PFSK-1 (cell line): ENCODE data around the gene BANF2.

ENCODE experiments used
- FOXP2 ChIP-seq: optimal IDR thresholded peaks from 2 replicates; pipeline ENCODE3; 2011; ENCODE audit warnings: borderline replicate concordance, control low read depth, inconsistent platforms; ENCODE audit not compliant: insufficient read depth; ENCODE audit errors: extremely low read length, extremely low read depth
- POLR2AphosphoS5 ChIP-seq: IDR thresholded peaks from 2 replicates; pipeline ENCODE4 v1.6.1; 2012; ENCODE audit warnings: low read depth, mild to moderate bottlenecking, control low read depth, low read length, moderate library complexity
- SIN3A ChIP-seq: IDR thresholded peaks from 2 replicates; pipeline ENCODE4 v1.6.1; 2012; ENCODE audit warnings: mild to moderate bottlenecking, low read length, moderate library complexity, borderline replicate concordance; ENCODE audit not compliant: insufficient read depth
- TAF1 ChIP-seq: IDR thresholded peaks from 2 replicates; pipeline ENCODE4 v1.6.1; 2012; ENCODE audit warnings: low read length, control low read depth, borderline replicate concordance; ENCODE audit not compliant: insufficient read depth
- TF ChIP-seq, protein P1 (sequence below), 2 experiments: IDR thresholded peaks; 2 replicates each; pipeline versions ENCODE4 v1.6.1 to v1.8.0; 2011 to 2012; ENCODE audit warnings: low read depth in 2 of 2, low read length in 2 of 2, control low read depth in 1 of 2, inconsistent platforms in 1 of 2, mild to moderate bottlenecking in 1 of 2, moderate library complexity in 1 of 2; ENCODE audit not compliant: insufficient read depth in 1 of 2

BANF2 gene

DNA sequence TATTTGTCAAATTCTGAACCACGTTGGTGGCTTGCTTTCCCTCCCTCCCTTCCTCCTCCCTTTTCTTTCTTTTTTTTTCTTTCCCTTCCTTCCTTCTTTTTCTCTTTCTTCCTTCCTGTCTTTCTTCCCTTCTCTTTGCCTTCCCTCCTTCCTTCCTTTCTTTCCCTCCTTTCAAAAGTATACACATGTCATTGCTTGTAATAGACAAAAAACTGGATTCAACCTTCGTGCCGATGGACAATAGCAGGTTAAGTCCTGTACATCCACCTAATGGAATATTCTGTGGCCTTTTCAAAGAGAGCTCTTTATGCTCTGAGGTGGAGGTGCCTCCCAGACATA is 72.2 kb downstream of the BANF2 start:
- TF ChIP-seq, protein P1, sequence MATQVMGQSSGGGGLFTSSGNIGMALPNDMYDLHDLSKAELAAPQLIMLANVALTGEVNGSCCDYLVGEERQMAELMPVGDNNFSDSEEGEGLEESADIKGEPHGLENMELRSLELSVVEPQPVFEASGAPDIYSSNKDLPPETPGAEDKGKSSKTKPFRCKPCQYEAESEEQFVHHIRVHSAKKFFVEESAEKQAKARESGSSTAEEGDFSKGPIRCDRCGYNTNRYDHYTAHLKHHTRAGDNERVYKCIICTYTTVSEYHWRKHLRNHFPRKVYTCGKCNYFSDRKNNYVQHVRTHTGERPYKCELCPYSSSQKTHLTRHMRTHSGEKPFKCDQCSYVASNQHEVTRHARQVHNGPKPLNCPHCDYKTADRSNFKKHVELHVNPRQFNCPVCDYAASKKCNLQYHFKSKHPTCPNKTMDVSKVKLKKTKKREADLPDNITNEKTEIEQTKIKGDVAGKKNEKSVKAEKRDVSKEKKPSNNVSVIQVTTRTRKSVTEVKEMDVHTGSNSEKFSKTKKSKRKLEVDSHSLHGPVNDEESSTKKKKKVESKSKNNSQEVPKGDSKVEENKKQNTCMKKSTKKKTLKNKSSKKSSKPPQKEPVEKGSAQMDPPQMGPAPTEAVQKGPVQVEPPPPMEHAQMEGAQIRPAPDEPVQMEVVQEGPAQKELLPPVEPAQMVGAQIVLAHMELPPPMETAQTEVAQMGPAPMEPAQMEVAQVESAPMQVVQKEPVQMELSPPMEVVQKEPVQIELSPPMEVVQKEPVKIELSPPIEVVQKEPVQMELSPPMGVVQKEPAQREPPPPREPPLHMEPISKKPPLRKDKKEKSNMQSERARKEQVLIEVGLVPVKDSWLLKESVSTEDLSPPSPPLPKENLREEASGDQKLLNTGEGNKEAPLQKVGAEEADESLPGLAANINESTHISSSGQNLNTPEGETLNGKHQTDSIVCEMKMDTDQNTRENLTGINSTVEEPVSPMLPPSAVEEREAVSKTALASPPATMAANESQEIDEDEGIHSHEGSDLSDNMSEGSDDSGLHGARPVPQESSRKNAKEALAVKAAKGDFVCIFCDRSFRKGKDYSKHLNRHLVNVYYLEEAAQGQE (IDR thresholded peaks at IDR 0.05; ENCODE audit: insufficient read depth in 1 of 2, low read depth in 2 of 2, low read length in 2 of 2) = no peak
- TF ChIP-seq TAF1 (no peak), SIN3A (no peak), FOXP2 (no peak)

DNA sequence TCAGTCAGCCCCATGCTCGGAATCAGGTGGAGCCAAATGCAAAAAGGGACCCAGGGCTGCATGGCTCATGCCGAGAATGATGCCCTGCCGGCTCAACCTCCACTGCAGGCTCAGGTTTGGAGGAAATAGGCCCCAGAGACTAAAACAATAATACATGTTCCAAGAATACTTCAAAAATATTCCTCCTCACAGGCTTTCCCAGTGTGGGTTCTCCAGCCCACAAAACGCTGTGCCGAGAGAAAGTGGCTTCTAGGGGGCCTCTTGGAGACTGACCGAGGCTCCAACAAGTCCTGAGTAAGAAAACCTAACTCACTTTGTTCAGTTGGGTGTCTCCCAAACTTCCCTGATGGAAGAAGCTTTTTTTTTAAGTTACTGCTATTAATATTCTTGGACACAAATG is 73.9 kb downstream of the BANF2 start:
- TF ChIP-seq FOXP2 (no peak), TAF1 (no peak), POLR2AphosphoS5 (no peak), SIN3A (no peak)
- TF ChIP-seq, protein P1 (IDR thresholded peaks at IDR 0.05; ENCODE audit: insufficient read depth in 1 of 2, low read depth in 2 of 2, low read length in 2 of 2) = no peak

DNA sequence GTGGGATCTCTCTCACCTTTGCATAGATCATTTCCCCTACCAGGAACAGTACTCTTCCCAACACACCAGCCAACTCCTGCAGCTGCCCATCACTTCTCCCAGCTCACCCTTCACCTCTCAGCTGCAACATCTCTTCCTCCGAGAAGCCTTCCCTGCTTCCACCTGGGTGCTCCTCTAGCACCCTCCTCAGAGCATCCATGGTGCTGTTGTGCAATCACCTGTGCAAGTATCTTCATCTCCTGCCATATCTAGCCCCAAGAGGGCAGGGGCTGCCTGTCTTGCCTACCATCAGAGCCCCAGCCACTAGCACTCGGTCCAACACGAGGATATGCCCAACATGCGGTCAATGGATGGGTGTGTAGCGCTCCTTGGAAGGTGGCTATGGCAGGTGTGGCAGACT is 75.8 kb downstream of the BANF2 start:
- no peak for TF ChIP-seq POLR2AphosphoS5
- TF ChIP-seq, protein P1 (IDR thresholded peaks at IDR 0.05; ENCODE audit: insufficient read depth in 1 of 2, low read depth in 2 of 2, low read length in 2 of 2) = no peak
- TF ChIP-seq SIN3A = no peak
- TF ChIP-seq TAF1 = no peak
- no peak for TF ChIP-seq FOXP2

DNA sequence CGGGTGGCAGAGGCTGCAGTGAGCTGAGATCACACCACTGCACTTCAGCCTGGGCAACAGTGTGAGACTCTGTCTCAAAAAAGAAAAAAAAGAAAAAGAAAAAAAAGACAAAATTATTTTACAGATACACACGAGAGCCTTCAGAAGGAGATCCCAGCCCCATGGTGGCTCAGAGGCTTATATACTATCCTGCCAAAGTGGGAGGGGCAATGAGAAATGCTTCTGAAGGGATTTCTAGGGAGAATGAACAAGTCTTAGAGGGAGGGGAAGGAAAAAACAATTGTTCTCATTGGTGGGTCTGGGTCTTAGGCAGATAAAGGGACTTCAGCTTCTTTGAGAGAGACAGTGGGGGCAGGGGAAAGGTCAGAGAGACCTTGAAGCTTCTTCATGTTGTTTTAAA is 76.8 kb downstream of the BANF2 start:
- no peak for TF ChIP-seq POLR2AphosphoS5
- TF ChIP-seq, protein P1 (IDR thresholded peaks at IDR 0.05; ENCODE audit: insufficient read depth in 1 of 2, low read depth in 2 of 2, low read length in 2 of 2) = no peak

DNA sequence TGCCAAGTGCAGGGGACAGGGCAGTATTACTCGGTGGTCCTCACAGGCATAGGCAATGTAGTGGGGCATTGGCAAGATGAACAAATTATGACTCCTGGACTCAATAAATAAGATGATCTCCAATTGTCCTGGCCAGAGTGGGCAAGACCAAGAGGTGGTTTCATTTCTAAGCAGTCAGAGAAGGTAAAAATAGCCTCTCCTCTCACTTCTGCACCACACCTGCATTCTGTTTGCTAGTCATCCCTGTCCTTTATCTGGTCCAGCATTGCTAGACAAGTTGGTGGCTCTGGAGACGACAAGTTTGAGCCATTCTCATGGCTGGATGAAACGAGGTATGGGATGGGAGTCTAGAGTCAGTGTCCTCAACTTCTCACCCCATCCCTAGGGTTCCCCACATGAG is 83.0 kb downstream of the BANF2 start:
- TF ChIP-seq SIN3A = no peak
- TF ChIP-seq POLR2AphosphoS5 = no peak
- TF ChIP-seq, protein P1 (IDR thresholded peaks at IDR 0.05; ENCODE audit: insufficient read depth in 1 of 2, low read depth in 2 of 2, low read length in 2 of 2) = no peak
- no peak for TF ChIP-seq FOXP2
- no peak for TF ChIP-seq TAF1
